ENCODE results near the gene IL11. TPM values are rescaled to one million over a fixed set of nuclear protein-coding genes. Genes with fewer than 3 reads are reported as not detected.

Gene IL11
- total RNA-seq, 1 experiment from 2014 or later = 2.8 TPM

DNA sequence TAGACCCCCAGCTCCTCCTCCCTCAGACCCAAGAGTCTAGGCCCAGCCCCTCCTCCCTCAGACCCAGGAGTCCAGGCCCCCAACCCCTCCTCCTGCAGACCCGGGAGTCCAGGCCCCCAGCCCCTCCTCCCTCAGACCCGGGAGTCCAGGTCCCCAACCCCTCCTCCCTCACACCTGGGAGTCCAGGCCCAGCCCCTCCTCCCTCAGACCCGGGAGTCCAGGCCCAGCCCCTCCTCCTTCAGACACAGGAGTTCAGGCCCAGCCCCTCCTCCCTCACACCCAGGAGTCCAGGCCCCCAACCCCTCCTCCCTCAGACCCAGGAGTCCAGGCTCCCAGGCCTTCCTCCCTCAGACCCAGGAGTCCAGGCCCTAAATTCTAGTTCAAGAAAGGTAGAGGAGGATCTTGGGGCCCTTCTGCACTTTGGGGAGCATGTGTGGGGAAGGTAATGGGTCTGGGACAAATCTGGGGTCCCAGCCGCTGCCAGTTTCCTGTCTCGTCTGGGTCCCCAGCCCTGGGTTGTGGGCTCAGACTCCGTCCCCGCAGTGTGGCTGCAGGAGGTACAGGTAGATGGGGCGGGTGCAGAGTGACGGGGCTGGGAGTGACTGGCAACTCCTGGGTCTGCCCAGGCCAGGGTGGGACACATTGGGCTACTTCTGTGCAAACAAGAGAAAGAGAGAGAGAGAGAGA, 3.2 kb upstream of the IL11 start:
- DNase-seq (ENCODE audit: low spot score) = no peak

DNA sequence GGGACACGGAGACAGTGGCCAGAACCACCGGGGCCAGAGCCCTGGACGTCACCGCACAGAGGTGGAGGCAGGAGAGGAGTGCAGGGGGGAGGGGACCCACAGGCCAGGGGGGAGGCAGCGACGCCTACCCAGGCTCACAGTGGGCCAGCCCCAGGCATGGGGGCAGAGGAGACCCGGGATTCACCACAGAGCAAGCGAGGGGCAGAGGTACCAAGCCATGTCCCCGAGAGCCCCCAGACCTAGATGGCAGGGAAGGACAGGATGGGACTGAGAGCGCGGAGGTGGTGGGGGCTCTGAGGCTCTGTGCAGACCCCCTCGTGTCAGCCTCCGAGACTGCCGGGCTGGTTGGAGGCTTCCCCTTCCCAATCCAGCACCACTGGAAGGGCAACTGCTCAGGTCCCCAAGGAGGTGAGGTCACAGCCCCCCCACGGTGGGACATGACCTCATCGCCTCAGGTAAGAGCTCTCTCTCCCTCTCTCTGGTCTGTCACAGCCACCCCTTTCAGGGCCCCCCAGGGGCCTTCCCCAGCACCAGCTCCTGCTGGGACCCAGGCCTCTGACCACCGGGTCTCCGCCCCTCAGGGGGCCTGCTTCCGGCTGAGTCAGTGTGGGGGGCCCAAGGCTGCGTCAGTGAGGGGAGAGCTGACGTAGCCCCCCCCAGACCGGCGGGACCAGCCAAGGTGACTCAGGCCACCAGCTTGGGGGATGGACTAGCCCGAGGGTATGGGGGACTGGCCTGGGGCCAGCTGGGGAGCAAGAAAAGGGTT, 2.2 kb upstream of the IL11 start:
- no peak for DNase-seq (ENCODE audit: low spot score)

DNA sequence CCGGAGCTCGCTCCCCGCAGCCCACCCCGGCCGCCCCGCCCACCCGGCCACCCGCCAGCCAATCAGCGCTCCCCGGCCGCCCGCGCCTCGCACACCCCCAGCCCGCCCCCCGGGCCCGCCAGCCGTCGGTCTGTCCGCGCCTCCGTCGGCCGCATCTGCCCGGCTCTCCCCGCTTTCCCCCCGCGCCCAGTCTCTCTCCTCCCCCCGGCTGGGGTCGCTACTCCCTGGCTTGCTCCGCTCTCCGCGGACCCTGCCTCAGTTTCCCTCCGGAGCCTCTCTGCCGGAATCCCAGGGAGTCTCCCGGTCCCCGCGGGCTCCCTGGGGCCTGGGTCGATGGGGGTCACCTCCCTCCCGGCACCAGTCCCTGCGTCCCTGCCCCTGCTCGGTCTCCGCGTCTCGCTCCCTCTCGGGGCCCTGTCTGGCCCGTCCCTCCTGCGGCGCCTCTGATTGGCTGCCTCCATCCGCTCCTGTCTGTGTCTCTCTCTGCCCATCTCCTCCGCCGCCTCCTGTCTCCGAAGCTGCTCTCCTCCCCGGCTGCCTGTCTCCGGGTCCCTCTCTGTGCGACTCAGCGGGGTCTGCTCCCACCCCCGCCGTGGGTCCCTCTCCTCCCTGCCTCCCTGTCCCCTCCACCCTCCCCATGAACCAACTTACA, 484 bp downstream of the IL11 start:
- DNase-seq (ENCODE audit: low spot score) = no peak

DNA sequence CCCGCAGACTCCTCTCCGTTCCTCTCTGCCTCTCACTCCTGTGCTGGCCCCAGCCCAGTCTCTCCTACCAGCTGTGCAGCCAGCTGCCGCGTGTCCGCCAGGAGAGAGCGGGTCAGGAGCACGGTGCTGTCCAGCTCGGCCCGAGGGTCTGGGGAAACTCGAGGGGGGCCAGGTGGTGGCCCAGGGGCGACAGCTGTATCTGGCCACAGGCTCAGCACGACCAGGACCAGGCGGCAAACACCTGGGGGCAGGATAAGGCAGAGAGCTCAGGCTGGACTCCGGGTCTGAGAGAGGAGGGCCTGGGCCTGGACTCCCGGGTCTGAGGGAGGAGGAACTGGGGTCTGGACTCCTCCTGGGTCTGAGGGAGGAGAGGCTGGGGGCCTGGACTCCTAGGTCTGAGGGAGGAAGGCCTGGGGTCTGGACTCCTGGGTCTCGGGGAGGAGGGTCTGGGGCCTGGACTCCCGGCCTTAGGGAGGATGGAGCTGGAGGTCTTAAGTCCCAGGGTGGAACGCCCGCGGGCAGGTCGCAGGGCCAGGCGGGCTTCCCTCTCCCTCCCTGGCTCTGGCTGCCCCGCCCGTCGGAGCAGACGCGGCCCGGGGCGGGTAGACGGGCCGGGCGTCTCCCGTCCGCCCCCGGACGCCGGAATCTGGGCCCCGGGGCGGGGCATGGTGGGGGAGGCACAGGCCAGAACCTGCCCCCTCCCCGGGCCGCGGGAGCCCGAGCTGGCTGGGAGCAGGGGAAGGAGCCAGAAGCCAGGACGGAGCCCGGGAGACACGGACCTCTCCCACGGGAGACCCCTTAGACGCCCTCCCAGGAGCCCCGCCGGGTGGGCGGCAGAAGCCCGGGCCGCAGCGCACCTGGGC, 1.3 kb downstream of the IL11 start:
- no peak for DNase-seq (ENCODE audit: low spot score)

DNA sequence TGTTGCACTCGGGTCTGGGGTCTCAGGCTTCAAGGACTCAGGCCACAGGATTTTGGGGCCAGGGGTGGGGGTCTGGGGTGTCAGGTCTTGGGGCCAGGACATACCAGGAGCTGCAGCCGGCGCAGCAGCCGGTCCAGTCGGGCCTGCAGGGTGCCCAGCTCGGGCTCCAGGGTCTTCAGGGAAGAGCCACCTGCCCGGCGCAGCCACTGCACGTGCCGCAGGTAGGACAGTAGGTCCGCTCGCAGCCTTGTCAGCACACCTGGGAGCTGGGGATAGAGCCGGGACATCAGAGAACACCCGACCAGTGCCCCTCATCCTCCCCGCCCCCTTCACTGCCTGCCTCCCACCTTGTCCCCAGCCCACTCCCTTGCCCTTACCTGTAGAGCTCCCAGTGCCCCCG, 2.2 kb downstream of the IL11 start:
- no peak for DNase-seq (ENCODE audit: low spot score)

DNA sequence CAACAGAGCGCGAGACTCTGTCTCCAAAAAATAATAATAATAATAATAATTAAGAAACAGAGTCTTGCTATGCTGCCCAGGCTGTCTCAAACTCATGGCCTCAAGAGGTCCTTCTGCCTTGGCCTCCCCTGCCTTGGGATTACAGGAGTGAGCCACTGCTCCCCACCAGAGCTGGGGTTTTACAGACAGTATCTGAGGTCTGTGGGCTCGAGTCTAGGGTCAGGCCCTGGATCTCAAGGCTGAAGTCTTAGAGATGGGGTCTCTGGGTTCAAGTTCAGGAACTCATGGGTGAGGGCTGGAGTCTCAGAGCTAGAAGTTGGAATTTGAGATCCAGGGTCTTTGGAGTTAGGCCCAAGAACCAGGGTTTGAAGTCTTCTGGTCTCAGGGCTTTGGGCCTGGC, 3.5 kb downstream of the IL11 start:
- no peak for DNase-seq (ENCODE audit: low spot score)

DNA sequence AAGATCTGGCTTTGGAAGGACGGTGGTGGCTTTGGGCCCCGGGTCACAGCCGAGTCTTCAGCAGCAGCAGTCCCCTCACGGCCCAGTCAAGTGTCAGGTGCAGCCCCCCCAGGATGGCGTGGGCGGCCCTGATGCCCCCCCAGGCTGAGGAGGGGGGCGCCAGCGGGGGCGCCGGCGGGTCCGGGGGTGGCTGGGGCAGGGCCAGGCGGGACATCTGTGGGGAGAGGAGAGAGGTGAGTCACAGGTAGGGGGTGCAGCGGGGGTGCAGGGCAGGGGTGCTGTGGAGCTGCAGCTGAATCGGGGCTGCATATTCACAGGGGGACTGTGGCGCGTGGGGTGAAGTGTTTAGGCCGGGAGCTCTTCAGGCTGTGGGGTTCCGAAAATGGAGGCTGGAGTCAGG, 4.3 kb downstream of the IL11 start:
- DNase-seq (ENCODE audit: low spot score) = no peak

DNA sequence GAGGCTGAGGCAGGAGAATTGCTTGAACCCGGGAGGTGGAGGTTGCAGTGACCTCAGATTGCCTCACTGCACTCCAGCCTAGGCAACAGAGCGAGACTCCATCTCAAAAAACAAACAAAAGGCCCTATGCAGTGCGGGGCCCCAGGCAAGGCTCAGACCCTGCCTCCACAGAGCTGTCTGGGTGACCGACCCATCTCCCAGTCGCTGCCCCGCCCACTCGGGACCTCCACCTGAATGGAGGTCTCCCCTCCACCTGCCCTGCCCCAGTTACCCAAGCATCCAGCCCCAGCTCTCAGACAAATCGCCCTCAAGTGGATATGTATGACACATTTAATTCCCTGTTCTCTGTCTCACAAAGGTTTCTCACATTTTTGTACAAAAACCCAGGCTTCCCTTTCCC, 5.0 kb downstream of the IL11 start:
- no peak for DNase-seq (ENCODE audit: low spot score)

DNA sequence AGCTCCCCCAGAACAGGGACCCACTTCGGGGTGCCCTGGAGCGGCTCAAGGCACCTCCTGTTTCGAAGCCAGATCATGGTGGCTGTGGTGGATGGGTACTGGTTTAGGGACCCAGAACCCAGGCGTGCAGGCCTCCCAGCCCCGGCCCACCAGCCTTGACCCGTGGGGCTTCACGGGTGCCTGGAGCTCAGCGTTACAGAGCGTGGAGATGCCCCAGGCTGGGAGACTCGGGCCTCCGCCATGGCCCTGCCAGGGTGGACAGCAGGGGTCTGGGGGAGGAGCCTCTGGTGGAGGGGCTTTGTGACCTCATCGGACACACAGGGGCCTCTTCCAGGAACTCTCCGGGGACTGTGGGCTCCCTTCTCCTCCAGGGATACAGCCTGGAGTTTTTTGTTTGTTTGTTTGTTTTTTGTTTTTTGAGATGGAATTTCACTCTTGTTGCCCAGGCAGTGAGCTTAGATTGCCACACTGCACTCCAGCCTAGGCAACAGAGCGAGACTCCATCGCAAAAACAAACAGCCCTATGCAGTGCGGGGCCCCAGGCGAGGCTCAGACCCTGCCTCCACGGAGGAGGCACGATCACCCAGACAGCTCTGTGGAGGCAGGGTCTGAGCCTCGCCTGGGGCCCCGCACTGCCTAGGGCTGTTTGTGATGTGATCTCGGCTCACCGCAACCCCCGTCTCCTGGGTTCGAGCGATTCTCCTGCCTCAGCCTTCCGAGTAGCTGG, 7.1 kb downstream of the IL11 start, which contains the start of gene GARIN5B:
Gene GARIN5B (minus strand): TSS at position 271 of the 727 bp plus-strand sequence. CDS start 194 bp downstream, at position 77.
- no peak for DNase-seq (ENCODE audit: low spot score)

DNA sequence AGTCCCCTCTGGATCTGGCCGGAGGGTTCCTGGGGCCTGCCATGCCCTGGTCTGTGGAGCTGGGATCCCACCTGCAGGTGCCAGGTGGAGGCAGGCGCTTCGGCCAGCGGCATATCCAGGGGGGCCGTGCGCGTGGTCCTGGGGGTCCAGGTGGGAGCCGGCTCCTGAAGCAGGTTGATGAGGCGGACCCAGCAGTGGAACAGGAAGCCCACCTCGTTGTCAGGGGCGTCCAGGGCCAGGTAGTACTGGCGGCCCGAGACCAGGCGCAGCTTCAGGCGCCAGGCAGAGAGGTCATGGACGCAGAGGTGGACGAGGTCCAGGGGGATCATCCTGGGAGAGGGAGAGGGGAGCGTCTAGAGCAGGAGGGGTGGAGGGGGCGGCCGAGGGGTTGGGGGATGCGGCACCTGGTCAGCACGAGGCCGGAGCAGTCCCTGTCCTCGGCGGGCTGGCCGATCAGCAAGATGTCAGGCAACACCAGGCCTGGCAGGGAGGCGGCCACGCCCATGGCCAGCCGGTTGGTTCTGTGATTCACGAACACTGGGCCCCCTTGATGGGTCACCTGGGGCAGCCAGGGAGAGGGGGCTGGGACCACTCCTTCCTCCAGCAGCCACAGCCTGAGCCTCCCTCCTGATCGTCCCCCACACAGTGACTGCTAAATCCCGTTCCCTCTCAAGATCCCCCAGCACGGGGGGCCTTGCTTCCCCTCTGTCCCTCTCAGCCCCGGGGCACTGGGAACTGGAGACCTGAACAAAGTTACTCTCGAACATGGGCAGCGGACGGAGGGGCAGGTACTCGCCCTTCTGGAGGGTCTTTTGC, 7.9 kb downstream of the IL11 start:
- no peak for DNase-seq (ENCODE audit: low spot score)

DNA sequence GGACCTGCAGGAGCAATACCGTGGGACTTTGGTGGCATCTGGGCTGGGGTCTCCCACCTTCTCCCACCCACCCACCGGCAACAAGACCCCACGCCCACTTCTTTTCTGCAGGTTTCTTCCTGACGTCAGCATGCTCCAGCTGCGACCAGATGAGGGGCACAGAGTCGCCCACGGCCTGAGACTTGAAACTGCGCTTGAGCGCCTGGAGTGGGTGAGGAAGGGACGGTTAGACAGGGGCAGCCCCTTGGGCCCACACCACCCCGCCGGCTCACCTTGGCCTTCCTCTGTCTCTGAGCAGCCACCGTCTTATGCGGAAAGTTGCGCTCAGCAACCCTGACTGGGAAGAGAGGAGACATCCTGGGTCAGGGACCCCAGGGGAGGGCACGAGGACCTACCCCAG, 9.4 kb downstream of the IL11 start:
- DNase-seq (ENCODE audit: low spot score) = no peak

DNA sequence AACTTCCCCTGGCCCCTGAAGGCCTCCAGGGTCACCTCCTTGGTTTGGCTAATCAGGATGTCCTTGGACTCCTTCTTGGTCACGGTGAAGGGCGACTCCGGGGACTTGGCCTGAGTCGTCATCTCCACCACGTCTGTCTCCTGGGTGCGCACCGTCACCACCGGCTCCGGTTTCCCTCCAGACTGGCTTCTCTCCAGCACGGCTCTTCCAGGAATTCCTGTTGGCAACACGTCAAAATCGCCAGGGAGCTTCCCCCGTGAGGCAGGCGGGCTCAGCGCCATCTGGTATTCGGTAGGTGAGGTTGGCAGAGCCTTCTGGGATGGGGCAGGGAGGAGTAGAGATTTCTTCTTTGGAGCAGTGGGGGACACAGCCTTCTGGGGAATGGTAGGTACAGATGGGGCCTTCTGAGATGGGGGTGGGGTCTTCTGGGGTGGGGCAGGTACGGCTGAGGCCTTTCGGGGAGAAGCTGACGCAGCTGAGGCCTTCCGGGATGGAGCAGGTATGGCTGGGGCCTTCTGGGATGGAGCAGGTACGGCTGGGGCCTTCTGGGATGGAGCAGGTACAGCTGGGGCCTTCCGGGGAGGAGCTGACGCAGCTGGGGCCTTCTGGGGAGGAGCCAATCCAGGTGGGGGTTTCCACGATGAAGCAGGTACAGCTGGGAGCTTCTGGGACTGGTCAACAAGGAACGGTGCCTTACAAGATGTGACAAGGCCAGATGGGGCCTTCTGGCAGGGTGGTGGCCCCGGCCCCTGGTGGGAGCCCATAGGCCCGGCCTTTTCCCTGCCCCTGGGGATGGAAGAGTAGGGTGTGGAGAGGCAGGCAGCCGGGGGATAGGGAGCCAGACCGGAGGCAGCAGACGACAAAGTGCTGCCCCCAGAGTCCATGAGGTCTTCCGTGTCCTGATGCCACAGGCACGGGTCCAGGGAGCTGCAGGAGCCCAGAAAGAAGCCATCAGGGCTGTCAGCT, 11.0 kb downstream of the IL11 start:
- DNase-seq (ENCODE audit: low spot score) = no peak

DNA sequence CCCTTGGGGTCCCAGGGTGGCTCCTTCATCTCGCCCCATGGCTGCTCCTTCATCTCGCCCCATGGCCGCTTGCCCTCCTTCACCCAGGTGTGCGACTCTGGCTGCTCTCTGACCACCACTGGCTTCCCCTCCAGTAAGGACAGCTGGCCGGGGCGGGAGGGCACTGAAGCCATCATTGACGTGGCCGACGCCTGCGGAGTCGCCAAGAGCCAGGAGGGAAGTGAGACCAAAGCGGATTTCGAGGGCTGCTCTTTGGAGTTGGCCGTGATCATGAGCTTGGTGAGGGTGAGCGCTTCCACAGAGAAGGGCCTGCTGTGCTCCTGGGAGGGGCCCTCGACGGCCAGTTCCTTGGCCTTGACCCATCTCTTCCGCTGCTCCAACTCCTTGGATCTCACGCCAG, 11.8 kb downstream of the IL11 start:
- DNase-seq (ENCODE audit: low spot score) = no peak

DNA sequence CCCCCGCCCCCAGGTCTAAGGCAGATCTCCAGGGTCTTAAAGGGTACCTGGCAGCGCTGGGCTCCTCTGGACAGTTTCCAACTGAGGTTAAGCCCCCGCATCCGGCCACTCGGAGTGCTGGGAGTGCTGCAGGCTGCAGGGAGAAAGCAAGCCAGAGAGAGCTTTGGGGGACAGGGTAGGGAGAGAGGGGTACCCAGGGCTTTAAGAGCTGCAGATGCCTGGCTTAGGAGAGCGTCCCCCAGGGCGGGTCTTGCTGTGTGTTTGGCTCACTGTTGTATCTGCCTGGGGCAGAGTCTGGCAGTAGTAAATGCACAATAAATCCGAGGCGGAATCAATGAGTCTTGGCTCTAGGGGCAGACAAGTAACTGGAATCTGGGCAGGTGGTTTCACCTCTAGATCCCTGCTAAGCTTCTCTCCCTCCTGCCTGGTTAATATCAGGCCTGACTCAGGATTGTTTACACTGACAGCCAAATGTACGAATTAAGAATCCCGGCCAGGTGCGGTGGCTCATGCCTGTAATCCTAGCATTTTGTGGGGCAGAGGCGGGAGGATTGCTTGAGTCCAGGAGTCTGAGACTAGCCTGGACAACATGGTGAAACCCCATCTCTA, 14.9 kb downstream of the IL11 start:
- no peak for DNase-seq (ENCODE audit: low spot score)

DNA sequence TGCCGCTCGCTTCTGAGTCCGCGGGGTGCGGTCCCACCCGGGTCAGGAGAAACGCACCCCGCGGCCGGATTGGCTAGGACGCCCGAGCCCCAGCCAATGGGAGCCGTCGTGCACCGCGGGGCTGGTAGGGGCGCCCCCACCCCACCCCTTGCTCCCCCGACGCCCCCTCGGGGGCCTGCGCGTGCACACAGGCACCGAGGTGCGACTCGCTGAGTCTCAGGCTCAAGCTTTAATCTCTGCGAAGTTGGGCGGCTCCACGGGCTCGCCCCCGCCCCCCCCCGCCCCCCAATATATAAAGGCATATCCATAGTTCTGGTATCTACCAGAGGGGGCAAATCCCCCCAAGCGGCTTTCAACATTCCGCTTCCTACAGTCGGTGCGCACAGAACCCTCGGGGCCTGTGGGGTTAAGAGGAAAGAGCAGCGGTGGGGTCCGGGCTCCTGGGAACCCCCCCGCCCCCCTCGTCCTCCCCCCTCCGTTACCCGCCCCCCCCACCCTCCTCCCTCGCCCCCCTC, 15.5 kb downstream of the IL11 start, which contains the start of gene COX6B2:
Gene COX6B2 (minus strand): TSS at position 22 of the 515 bp plus-strand sequence. CDS start 198 bp downstream, outside the sequence.
- no peak for DNase-seq (ENCODE audit: low spot score)

DNA sequence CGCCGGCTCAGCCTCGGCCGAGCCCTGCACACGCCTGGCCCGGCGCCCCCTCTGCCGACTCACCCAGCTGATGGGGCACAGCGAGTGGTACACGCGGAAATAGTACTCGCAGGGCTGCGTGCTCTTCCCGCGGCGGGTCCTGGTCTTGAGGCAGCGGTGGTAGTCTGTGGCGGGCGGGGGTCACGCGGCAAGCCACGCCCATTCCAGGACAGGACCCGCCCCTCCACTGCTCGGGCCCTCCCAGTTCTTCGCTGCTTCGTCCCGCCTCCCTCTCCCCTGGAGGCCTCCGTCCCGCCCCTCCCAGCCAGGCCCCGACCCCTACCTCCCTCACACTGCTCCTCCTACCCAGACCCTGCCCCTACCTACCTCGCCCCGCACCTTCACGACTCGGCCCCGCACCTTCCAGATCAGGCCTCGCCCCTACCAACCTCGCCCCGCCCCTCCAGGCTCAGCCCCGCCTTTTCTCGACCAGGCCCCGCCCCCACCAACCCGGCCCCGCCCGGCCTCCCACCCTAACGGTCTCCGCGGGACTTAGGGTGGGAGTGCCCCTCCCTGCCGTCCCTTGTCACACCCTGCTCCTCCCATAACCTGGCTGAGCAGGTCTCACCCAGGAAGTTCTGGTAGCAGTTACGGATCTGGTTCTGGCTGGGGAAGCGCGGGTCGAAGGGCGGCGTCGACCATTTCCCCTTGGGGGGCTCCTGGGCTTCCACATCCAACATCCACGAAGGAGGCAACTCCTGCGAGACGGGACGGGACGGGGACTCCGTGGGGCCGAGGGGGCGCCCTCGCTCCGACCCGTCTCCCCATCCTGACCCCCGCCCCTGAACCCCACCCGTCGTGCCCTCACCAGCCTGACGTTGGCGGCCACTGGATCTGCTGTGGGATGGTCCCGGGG, 16.2 kb downstream of the IL11 start:
- DNase-seq (ENCODE audit: low spot score) = peak; percentile 78

DNA sequence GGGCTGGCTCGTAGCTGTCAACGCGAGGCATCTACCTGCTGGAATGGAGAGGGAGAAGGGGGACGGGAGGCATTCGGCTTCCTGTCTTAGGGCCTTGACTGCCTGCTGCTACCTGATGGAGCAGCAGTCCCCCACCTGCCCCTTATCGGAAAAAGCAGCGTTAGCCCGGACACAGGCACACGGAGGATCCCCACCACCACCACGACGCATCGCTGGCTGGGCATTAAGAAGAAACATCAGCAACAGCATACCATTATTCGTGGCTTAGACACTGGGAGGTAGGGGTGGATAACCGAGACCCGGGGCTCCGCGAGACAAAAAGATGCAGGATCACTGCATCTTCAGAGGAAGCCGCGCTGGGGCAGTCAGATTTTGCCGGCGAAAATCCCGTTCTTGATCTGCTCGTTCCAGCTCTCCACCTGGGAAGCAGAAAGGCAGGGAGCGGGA, 16.9 kb downstream of the IL11 start:
- no peak for DNase-seq (ENCODE audit: low spot score)
